ENCODE data around the gene TRAFD1.
"Not testable (repeated sequence)": the region's sequence is repeated elsewhere in the genome, so short reads cannot be mapped to it uniquely, and the experiment has no call there.

The TRAFD1 gene

GRCh38 chr12:112096667-112097066 is 28.7 kb upstream of the TRAFD1 start:
- no peak for TF ChIP-seq CTCF (IDR thresholded peaks at IDR 0.05; ENCODE audit: low read depth, low read length, missing control alignments)
- peak; percentile 75 for DNase-seq
- Histone ChIP-seq H3K4me3 (ENCODE audit: low read depth, low read length) (no peak overlapping the region), H3K27ac (peak overlapping the region; percentile 56), H3K27me3 (replicated peaks) (no peaks in the 10 kb centered on the region), H3K36me3 (replicated peaks) (peaks cover 24% of the 10 kb centered on the region)
- in situ Hi-C loops (cut with HindIII; ENCODE audit: low pct_ligation_motif_present, low sequenced_read_pairs), result no loop called here

DNA sequence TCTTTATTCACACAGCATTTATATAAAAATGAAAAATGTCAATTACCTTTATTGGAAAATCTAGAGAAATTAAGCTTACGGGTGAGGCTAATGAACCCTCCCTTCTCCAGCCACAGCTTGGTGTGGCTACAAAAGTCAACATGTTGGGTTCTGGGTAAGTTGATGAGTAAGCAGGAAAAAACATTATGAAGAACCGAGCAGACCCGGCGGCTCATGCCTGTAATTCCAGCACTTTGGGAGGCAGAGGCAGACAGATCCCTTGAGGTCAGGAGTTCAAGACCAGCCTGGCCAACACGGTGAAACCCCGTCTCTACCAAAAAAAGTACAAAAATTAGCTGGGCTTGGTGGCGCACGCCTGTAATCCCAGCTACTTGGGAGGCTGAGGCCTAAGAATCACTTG is 27.7 kb upstream of the TRAFD1 start:
- DNase-seq, result peak; percentile 38
- in situ Hi-C loops (cut with HindIII; ENCODE audit: low pct_ligation_motif_present, low sequenced_read_pairs), result no loop called here
- H3K36me3 ChIP-seq (replicated peaks), result peaks cover 18% of the 10 kb centered on the region
- H3K4me3 ChIP-seq (ENCODE audit: low read depth, low read length), result no peak overlapping the region
- H3K27me3 ChIP-seq (replicated peaks), result no peaks in the 10 kb centered on the region
- peak overlapping the region; percentile 56 for H3K27ac ChIP-seq
- no peak for TF ChIP-seq CTCF (IDR thresholded peaks at IDR 0.05; ENCODE audit: low read depth, low read length, missing control alignments)

- DNase-seq; H3K4me3 ChIP-seq (ENCODE audit: low read depth, low read length); in situ Hi-C loops (cut with HindIII; ENCODE audit: low pct_ligation_motif_present, low sequenced_read_pairs); H3K27ac ChIP-seq; H3K27me3 ChIP-seq (replicated peaks): not testable (repeated sequence)
- peaks cover 18% of the 10 kb centered on the region for H3K36me3 ChIP-seq (replicated peaks)
Observed at GRCh38 chr12:112100500-112100899, 24.9 kb upstream of the TRAFD1 start.

- Histone ChIP-seq H3K27me3 (replicated peaks) (no peaks in the 10 kb centered on the region), H3K4me3 (ENCODE audit: low read depth, low read length) (no peak overlapping the region), H3K36me3 (replicated peaks) (peaks cover 20% of the 10 kb centered on the region), H3K27ac (no peak overlapping the region)
- TF ChIP-seq CTCF (IDR thresholded peaks at IDR 0.05; ENCODE audit: low read depth, low read length, missing control alignments), result no peak
- DNase-seq, result no peak
- in situ Hi-C loops (cut with HindIII; ENCODE audit: low pct_ligation_motif_present, low sequenced_read_pairs), result no loop called here
Observed at GRCh38 chr12:112102127-112102526, 23.2 kb upstream of the TRAFD1 start.

GRCh38 chr12:112102746-112103145 is 22.6 kb upstream of the TRAFD1 start:
- H3K27ac ChIP-seq; H3K27me3 ChIP-seq (replicated peaks); DNase-seq; H3K4me3 ChIP-seq (ENCODE audit: low read depth, low read length); in situ Hi-C loops (cut with HindIII; ENCODE audit: low pct_ligation_motif_present, low sequenced_read_pairs): not testable (repeated sequence)
- peaks cover 20% of the 10 kb centered on the region for H3K36me3 ChIP-seq (replicated peaks)

- in situ Hi-C loops (cut with HindIII; ENCODE audit: low pct_ligation_motif_present, low sequenced_read_pairs), result no loop called here
- DNase-seq, result no peak
- Histone ChIP-seq H3K27me3 (replicated peaks) (no peaks in the 10 kb centered on the region), H3K4me3 (ENCODE audit: low read depth, low read length) (no peak overlapping the region), H3K27ac (no peak overlapping the region), H3K36me3 (replicated peaks) (peaks cover 14% of the 10 kb centered on the region)
- no peak for TF ChIP-seq CTCF (IDR thresholded peaks at IDR 0.05; ENCODE audit: low read depth, low read length, missing control alignments)
Observed at GRCh38 chr12:112103758-112104503, 21.4 kb upstream of the TRAFD1 start.

DNA sequence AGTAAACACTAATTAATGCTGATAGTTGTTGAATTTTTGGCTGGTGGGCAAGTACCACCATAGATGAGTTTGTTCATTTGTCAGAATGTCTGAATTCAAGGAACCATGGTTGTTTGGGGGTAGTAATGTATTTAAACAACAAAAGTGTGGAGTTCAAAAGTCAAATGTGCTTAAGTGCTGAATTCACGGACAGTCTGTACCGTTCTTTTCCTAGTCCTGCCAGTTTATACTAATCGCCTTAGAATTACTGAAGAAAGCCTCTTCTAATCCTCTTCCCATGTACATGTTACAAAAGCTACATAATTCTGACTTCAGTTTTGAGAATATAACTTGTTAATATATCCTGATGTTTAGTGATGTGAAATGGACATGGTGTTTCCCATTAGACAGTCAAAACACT is 19.5 kb upstream of the TRAFD1 start:
- in situ Hi-C loops (cut with HindIII; ENCODE audit: low pct_ligation_motif_present, low sequenced_read_pairs), result no loop called here
- no peak overlapping the region for H3K4me3 ChIP-seq (ENCODE audit: low read depth, low read length)
- no peak overlapping the region for H3K27ac ChIP-seq
- no peak for TF ChIP-seq CTCF (IDR thresholded peaks at IDR 0.05; ENCODE audit: low read depth, low read length, missing control alignments)
- peaks cover 8% of the 10 kb centered on the region for H3K36me3 ChIP-seq (replicated peaks)
- no peaks in the 10 kb centered on the region for H3K27me3 ChIP-seq (replicated peaks)
- no peak for DNase-seq

All from brain microvascular endothelial cell (primary cell).